Neuronal stem cell (in vitro differentiated cells): Measurements from ENCODE around the gene MRPL53.

Source experiments
- DNase-seq: peaks from one replicate; pipeline ENCODE4 v3.0.0-alpha.2; 2013; ENCODE audit warnings: low spot score
- H2AFZ ChIP-seq: one replicate; pipeline ENCODE4 v1.6.1; 2013; ENCODE audit warnings: mild to moderate bottlenecking, low read length, inconsistent platforms
- H2AK5ac ChIP-seq: 2 replicates; pipeline ENCODE4 v1.6.1; 2013; ENCODE audit warnings: low read depth, mild to moderate bottlenecking, inconsistent platforms, low read length, moderate library complexity, mixed read lengths
- H2BK120ac ChIP-seq: 2 replicates; pipeline ENCODE4 v1.6.1; 2013; ENCODE audit warnings: low read depth, mild to moderate bottlenecking, inconsistent platforms, low read length, moderate library complexity, mixed read lengths
- H2BK12ac ChIP-seq: one replicate; pipeline ENCODE4 v1.6.1; 2013; ENCODE audit warnings: low read length, inconsistent platforms
- H2BK15ac ChIP-seq: 2 replicates; pipeline ENCODE4 v1.6.1; 2013; ENCODE audit warnings: mild to moderate bottlenecking, low read length, inconsistent platforms, mixed read lengths
- H2BK5ac ChIP-seq: one replicate; pipeline ENCODE4 v1.6.1; 2013; ENCODE audit warnings: inconsistent platforms, mild to moderate bottlenecking, low read length, moderate library complexity
- H3K14ac ChIP-seq: one replicate; pipeline ENCODE4 v1.6.1; 2013; ENCODE audit warnings: low read length, inconsistent platforms
- H3K18ac ChIP-seq: 2 replicates; pipeline ENCODE4 v1.6.1; 2013; ENCODE audit warnings: low read length, inconsistent platforms
- H3K23ac ChIP-seq: 2 replicates; pipeline ENCODE4 v1.6.1; 2013; ENCODE audit warnings: low read depth, mild to moderate bottlenecking, mixed read lengths, low read length, inconsistent platforms; ENCODE audit not compliant: poor library complexity
- H3K27ac ChIP-seq: replicated peaks from 3 replicates; pipeline ENCODE4 v1.5.1; 2013; ENCODE audit warnings: low read length, inconsistent platforms
- H3K27me3 ChIP-seq, 3 experiments: 2 replicates each; pipeline ENCODE4 v1.6.1; 2013; ENCODE audit warnings: low read length in 3 of 3, mild to moderate bottlenecking in 2 of 3, inconsistent platforms in 1 of 3, low read depth in 1 of 3, mixed read lengths in 1 of 3, moderate library complexity in 1 of 3; ENCODE audit not compliant: control insufficient read depth in 3 of 3, insufficient read depth in 3 of 3
- H3K36me3 ChIP-seq, 2 donors: replicated peaks in 1 of 2; 2 replicates each; pipeline ENCODE4 v1.6.1; 2013; ENCODE audit warnings: low read length in 2 of 2; ENCODE audit not compliant: control insufficient read depth in 2 of 2, insufficient read depth in 2 of 2
- H3K4ac ChIP-seq: 2 replicates; pipeline ENCODE4 v1.6.1; 2013; ENCODE audit warnings: inconsistent platforms, mild to moderate bottlenecking, low read length, moderate library complexity
- H3K4me1 ChIP-seq, 2 donors: 1 replicate in 1 of 2; 2 replicates in 1 of 2; pipeline ENCODE4 v1.6.1; 2013; ENCODE audit warnings: low read length in 2 of 2, low read depth in 1 of 2; ENCODE audit not compliant: control insufficient read depth in 2 of 2, insufficient read depth in 1 of 2
- H3K4me2 ChIP-seq: one replicate; pipeline ENCODE4 v1.6.1; 2013; ENCODE audit warnings: mild to moderate bottlenecking, low read length, inconsistent platforms; ENCODE audit not compliant: insufficient read depth, poor library complexity, severe bottlenecking
- H3K4me3 ChIP-seq, 2 donors: 2 replicates each; pipeline ENCODE4 v1.5.1; 2013; ENCODE audit warnings: low read length in 2 of 2, mild to moderate bottlenecking in 2 of 2, inconsistent platforms in 1 of 2, moderate library complexity in 1 of 2
- H3K79me1 ChIP-seq: one replicate; pipeline ENCODE4 v1.6.1; 2013; ENCODE audit warnings: low read depth, mild to moderate bottlenecking, inconsistent platforms, low read length, moderate library complexity
- H3K9ac ChIP-seq: one replicate; pipeline ENCODE4 v1.6.1; 2013; ENCODE audit warnings: mild to moderate bottlenecking, low read depth, low read length, inconsistent platforms; ENCODE audit not compliant: poor library complexity
- H3K9me3 ChIP-seq, 2 donors: replicated peaks in 1 of 2; 2 replicates each; pipeline versions ENCODE3 to v1.6.1; 2013; ENCODE audit warnings: low read length in 2 of 2, mild to moderate bottlenecking in 2 of 2, inconsistent platforms in 1 of 2, low read depth in 1 of 2, mixed read lengths in 1 of 2, moderate library complexity in 1 of 2; ENCODE audit not compliant: control insufficient read depth in 2 of 2, insufficient read depth in 1 of 2
- H4K8ac ChIP-seq: one replicate; pipeline ENCODE4 v1.6.1; 2013; ENCODE audit warnings: low read depth, mild to moderate bottlenecking, inconsistent platforms, low read length, moderate library complexity
- H4K91ac ChIP-seq: one replicate; pipeline ENCODE4 v1.6.1; 2013; ENCODE audit warnings: low read length, low read depth, mild to moderate bottlenecking, inconsistent platforms; ENCODE audit not compliant: poor library complexity
- WGBS, 2 donors: extraction: QIAGEN DNeasy Blood & Tissue Kit; methylation state at CpG; one replicate each; pipeline ENCODE4 v1.1.7; 2013; ENCODE audit warnings: missing lambda C conversion rate in 2 of 2, mixed read lengths in 1 of 2; ENCODE audit not compliant: insufficient read length in 2 of 2, insufficient replicate concordance in 1 of 2; ENCODE audit errors: extremely low coverage in 2 of 2; 5-methylcytosine and 5-hydroxymethylcytosine counted together

MRPL53 gene

DNA sequence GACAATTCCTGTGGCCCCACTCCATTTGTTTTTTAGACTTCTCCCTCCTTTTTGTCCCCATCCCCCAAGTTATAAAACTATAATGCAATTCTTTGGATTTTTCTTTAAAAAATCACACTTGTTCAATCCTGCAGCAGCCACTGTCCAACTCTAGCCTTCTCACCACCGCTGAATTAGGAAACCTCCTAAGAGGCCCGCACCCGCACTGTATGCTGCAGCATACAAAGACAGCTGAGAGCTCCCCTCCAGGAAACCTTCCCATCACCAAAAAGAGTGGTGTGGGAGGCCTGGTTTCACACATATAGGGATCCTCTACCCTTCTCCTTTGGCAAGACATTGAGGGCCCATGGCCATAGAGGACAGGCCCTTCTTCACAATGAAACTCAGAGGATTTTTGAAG, 32.1 kb upstream of the MRPL53 start:
- Histone ChIP-seq H3K4me2 (no peak overlapping the region), H3K4me1 (peaks cover 11% of the 10 kb centered on the region in 2 donors), H4K91ac (no peak overlapping the region), H3K27ac (no peak overlapping the region), H2BK15ac (no peak overlapping the region), H3K9me3 (no peaks in the 10 kb centered on the region), H4K8ac (no peak overlapping the region), H3K4me3 (no peak overlapping the region), H3K36me3 (peaks cover 6 to 22% of the 10 kb centered on the region in 2 donors), H2BK12ac (no peak overlapping the region), H2AK5ac (no peak overlapping the region), H3K4ac (no peak overlapping the region), H3K18ac (no peak overlapping the region), H2AFZ (no peak overlapping the region), H2BK5ac (no peak overlapping the region), H3K23ac (no peak overlapping the region), H3K79me1 (peaks cover 3% of the 10 kb centered on the region), H3K9ac (no peak overlapping the region), H2BK120ac (no peak overlapping the region), H3K27me3 (peaks cover 38 to 78% (median 59%) of the 10 kb centered on the region in 3 experiments), H3K14ac (no peak overlapping the region)
- WGBS, 2 donors, result no CpG with 5 or more reads among the region's 3 CpGs
- no peak for DNase-seq

GRCh38 chr2:74503506-74504475, 31.3 kb upstream of the MRPL53 start:
- DNase-seq, result no peak
- WGBS, 2 donors, result no CpG with 5 or more reads among the region's 45 CpGs
- H3K36me3 ChIP-seq, result peaks cover 6 to 22% of the 10 kb centered on the region in 2 donors
- H3K4me1 ChIP-seq, result peaks cover 15 to 16% of the 10 kb centered on the region in 2 donors
- peaks cover 3% of the 10 kb centered on the region for H3K79me1 ChIP-seq
- no peak overlapping the region for H3K14ac ChIP-seq
- H3K27ac ChIP-seq, result no peak overlapping the region
- H4K8ac ChIP-seq, result no peak overlapping the region
- H2AK5ac ChIP-seq, result no peak overlapping the region
- no peak overlapping the region for H2BK12ac ChIP-seq
- peak overlapping the region; percentile 54 for H2BK15ac ChIP-seq
- no peak overlapping the region for H3K4ac ChIP-seq
- H3K27me3 ChIP-seq, result peaks cover 46 to 81% (median 61%) of the 10 kb centered on the region in 3 experiments
- H3K18ac ChIP-seq, result peak overlapping the region; percentile 59
- no peak overlapping the region for H2BK5ac ChIP-seq
- H3K4me2 ChIP-seq, result peak overlapping the region; percentile 91
- no peak overlapping the region for H3K9ac ChIP-seq
- peak overlapping the region; percentile 76 for H3K23ac ChIP-seq
- H2BK120ac ChIP-seq, result no peak overlapping the region
- H4K91ac ChIP-seq, result no peak overlapping the region
- peak overlapping the region; percentile 82 for H2AFZ ChIP-seq
- H3K4me3 ChIP-seq, result no peak overlapping the region
- no peaks in the 10 kb centered on the region for H3K9me3 ChIP-seq

GRCh38 chr2:74502720-74503505, 30.4 kb upstream of the MRPL53 start:
- no peaks in the 10 kb centered on the region for H3K9me3 ChIP-seq
- H2BK120ac ChIP-seq, result no peak overlapping the region
- peaks cover 20 to 23% of the 10 kb centered on the region in 2 donors for H3K4me1 ChIP-seq
- H3K18ac ChIP-seq, result peak overlapping the region; percentile 74
- peak overlapping the region; percentile 82 for H2AFZ ChIP-seq
- H3K23ac ChIP-seq, result peak overlapping the region; percentile 76
- peak overlapping the region; percentile 26 for H2AK5ac ChIP-seq
- peak overlapping the region; percentile 54 for H2BK15ac ChIP-seq
- H3K4me2 ChIP-seq, result peak overlapping the region; percentile 91
- H2BK12ac ChIP-seq, result no peak overlapping the region
- H3K14ac ChIP-seq, result no peak overlapping the region
- H4K8ac ChIP-seq, result no peak overlapping the region
- H3K4ac ChIP-seq, result no peak overlapping the region
- no peak for DNase-seq
- peak overlapping the region; percentile 20 to 70 for H3K4me3 ChIP-seq
- H2BK5ac ChIP-seq, result no peak overlapping the region
- H3K79me1 ChIP-seq, result peaks cover 3% of the 10 kb centered on the region
- peaks cover 50 to 81% (median 64%) of the 10 kb centered on the region in 3 experiments for H3K27me3 ChIP-seq
- no CpG with 5 or more reads among the region's 67 CpGs for WGBS, 2 donors
- H4K91ac ChIP-seq, result no peak overlapping the region
- peaks cover 6 to 22% of the 10 kb centered on the region in 2 donors for H3K36me3 ChIP-seq
- H3K9ac ChIP-seq, result no peak overlapping the region
- H3K27ac ChIP-seq, result no peak overlapping the region
